ENCODE results near the gene CCL11. TPM values are rescaled to one million over a fixed set of nuclear protein-coding genes. Genes with fewer than 3 reads are reported as not detected.

The CCL11 gene
- total and polyA plus RNA-seq, 2 of the 8 experiments (the other 6 are each of a cell fraction or from before 2014, with no cell fraction given), result not detected

DNA sequence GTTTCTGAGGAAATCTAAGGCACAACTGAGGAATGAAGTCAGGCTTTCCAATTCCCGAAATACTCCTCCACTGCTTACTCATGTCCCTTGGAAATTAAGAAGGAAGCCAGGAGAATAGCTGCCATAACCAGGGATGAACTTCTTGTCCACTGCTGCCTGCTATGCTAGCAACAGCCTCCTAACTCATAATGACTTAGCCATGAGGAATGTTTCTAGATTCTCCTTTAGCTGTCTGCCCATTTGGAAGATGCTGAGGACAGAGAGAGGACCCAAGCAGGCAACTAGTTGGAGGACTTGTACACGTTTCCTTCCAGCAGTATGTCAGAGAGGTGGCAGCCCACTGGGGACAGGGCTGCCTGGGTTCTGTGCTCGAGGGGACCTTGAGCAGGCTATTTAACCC, 31.4 kb upstream of the CCL11 start (continued):
- TF ChIP-seq, protein P1, sequence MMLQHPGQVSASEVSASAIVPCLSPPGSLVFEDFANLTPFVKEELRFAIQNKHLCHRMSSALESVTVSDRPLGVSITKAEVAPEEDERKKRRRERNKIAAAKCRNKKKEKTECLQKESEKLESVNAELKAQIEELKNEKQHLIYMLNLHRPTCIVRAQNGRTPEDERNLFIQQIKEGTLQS (IDR thresholded peaks at IDR 0.05; ENCODE audit: insufficient read depth, low read depth, low read length), result no peak
- no peak for TF ChIP-seq FOSL1 (IDR thresholded peaks at IDR 0.05; ENCODE audit: insufficient read depth, low read depth, low read length)
- no peak for TF ChIP-seq NANOG (IDR thresholded peaks at IDR 0.05; ENCODE audit: insufficient read depth, low read depth, low read length, poor library complexity, severe bottlenecking)
- TF ChIP-seq HDAC2 (IDR thresholded peaks at IDR 0.05; ENCODE audit: borderline replicate concordance in 1 of 2, low read depth in 2 of 2, low read length in 2 of 2), result no peak
